ENCODE measurements around the gene CARM1. TPM values are rescaled to one million over a fixed set of nuclear protein-coding genes. Genes with fewer than 3 reads are reported as not detected.
A peak's percentile ranks its signal among the peaks of the same experiment; 100 is the strongest.

The CARM1 gene
- total and polyA plus RNA-seq, 8 donors, result 5.2 to 21.0 (median 16.9) TPM

DNA sequence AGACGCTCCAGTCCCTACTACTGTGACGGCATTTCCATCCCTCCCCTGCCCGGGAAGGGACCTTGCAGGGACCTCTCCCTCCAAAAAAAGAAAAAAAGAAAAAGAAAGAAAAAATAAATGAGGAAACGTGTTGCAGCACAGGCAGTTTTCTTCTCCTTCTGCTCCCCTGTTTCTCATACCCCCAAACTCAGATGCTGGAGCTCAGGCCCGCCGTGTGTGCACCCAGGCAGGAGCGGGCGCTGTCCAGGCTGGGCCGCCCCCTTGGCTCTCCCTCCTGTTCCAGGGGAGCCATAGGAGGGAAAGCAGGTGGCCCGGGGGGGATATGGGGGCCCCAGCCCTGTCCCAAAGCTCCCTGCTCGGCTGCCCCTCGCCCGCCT lies 51.3 kb downstream of the CARM1 start:
- Histone ChIP-seq H3K4me1 (peaks cover 6 to 12% (median 7%) of the 10 kb centered on the region in 4 donors), H3K4me3 (no peak overlapping the region), H3K36me3 (peaks cover 45 to 81% (median 80%) of the 10 kb centered on the region in 4 donors), H3K27ac (no peak overlapping the region), H3K27me3 (no peaks in the 10 kb centered on the region), H3K9me3 (no peaks in the 10 kb centered on the region)
- no peak for TF ChIP-seq POLR2A (IDR thresholded peaks at IDR 0.05)
- TF ChIP-seq, protein P1, sequence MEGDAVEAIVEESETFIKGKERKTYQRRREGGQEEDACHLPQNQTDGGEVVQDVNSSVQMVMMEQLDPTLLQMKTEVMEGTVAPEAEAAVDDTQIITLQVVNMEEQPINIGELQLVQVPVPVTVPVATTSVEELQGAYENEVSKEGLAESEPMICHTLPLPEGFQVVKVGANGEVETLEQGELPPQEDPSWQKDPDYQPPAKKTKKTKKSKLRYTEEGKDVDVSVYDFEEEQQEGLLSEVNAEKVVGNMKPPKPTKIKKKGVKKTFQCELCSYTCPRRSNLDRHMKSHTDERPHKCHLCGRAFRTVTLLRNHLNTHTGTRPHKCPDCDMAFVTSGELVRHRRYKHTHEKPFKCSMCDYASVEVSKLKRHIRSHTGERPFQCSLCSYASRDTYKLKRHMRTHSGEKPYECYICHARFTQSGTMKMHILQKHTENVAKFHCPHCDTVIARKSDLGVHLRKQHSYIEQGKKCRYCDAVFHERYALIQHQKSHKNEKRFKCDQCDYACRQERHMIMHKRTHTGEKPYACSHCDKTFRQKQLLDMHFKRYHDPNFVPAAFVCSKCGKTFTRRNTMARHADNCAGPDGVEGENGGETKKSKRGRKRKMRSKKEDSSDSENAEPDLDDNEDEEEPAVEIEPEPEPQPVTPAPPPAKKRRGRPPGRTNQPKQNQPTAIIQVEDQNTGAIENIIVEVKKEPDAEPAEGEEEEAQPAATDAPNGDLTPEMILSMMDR (IDR thresholded peaks at IDR 0.05), result no peak
- TF ChIP-seq POLR2AphosphoS5 (IDR thresholded peaks at IDR 0.05), result no peak
- TF ChIP-seq EP300 (IDR thresholded peaks at IDR 0.05), result no peak
- intact Hi-C loops (cut with DNase I; ENCODE audit: low total_unique reads), result loop anchor here (10.0 kb wide), 1 partner anchor 48 kb away; the partner anchor contains the start of gene CARM1
- WGBS, 5 donors, result 82 to 92% (median 88%) methylated on average over 13 of the region's 13 CpGs
- no peak for DNase-seq

DNA sequence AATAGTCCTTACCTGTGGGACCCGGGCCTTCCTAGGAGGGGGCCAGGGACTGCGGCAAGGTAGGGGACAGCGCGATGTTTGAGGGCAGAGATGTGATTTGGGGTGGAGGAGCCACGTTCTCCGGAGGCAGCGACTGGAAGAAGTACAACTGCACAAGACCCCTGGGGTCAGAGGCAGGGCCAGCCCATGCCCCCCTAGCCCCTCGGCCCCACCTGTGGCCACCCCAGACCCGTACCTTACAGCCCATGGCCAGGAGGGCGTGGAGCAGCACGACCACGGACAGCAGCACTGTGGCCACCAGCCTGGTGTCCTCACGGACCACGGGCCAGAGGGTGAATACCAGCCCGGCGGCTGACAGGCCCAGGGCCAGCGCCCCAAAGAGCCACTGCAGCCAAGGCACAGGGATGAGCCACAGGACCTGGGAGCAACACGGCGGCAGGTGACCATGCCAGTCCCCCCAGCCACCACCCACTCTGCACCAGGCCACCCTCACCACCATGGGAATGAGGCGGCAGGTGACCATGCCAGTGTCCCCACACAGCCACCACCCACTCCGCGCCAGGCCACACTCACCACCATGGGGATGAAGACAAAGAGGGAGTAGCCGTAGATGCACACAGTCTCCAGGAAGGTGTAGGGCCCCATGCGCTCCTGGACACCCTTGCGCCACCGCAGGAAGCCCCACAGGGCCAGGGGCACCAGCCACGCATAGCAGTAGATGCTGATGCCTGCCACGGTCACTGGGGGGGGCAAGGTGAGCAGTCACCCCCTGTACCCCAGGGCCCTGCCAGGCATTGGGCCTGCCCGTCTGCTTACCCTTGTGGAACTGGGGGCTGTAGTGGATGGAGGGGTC lies 52.1 kb downstream of the CARM1 start:
- WGBS, 5 donors, result 88 to 100% (median 92%) methylated on average over 1 to 29 of the region's 29 CpGs
- H3K27me3 ChIP-seq, result no peaks in the 10 kb centered on the region
- TF ChIP-seq POLR2A (IDR thresholded peaks at IDR 0.05) (no peak), EP300 (IDR thresholded peaks at IDR 0.05) (no peak), POLR2AphosphoS5 (IDR thresholded peaks at IDR 0.05) (no peak)
- TF ChIP-seq, protein P1 (IDR thresholded peaks at IDR 0.05), result no peak
- peaks cover 44 to 72% (median 71%) of the 10 kb centered on the region in 4 donors for H3K36me3 ChIP-seq
- no peaks in the 10 kb centered on the region for H3K9me3 ChIP-seq
- no peak for DNase-seq
- intact Hi-C loops (cut with DNase I; ENCODE audit: low total_unique reads), result loop anchor here (10.0 kb wide), 1 partner anchor 49 kb away; the partner anchor contains the start of gene CARM1
- peaks cover 10 to 17% (median 13%) of the 10 kb centered on the region in 4 donors for H3K4me1 ChIP-seq
- H3K4me3 ChIP-seq, result no peak overlapping the region
- no peak overlapping the region for H3K27ac ChIP-seq

DNA sequence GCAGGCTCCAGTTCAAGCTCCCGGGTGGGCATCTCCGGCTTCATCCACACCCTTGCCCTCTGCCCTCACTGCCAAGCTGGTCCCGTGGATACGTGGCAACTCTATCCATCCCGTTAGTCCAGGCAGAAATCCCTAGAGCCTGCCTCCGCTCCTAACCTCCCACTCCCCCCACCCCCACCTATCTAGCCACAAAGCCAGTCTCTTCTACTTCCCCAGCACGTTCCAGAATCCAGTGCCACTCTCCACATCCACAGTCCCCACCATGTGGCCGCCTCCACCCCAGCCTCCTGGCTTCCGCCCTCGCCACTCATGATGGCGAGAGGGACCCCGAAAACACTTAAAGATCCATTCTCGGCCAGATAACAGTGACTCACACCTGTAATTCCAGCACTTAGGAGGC lies 53.2 kb downstream of the CARM1 start:
- Histone ChIP-seq H3K36me3 (peaks cover 41 to 61% (median 60%) of the 10 kb centered on the region in 4 donors), H3K4me3 (no peak overlapping the region), H3K27ac (no peak overlapping the region), H3K9me3 (no peaks in the 10 kb centered on the region), H3K27me3 (no peaks in the 10 kb centered on the region), H3K4me1 (peaks cover 14 to 24% (median 20%) of the 10 kb centered on the region in 4 donors)
- TF ChIP-seq POLR2A (IDR thresholded peaks at IDR 0.05) (no peak), POLR2AphosphoS5 (IDR thresholded peaks at IDR 0.05) (no peak)
- DNase-seq, result no peak
- intact Hi-C loops (cut with DNase I; ENCODE audit: low total_unique reads), result loop anchor here (10.0 kb wide), 1 partner anchor 50 kb away; the partner anchor contains the start of gene CARM1
- WGBS, 5 donors, result 84 to 89% (median 85%) methylated on average over 13 of the region's 13 CpGs

DNA sequence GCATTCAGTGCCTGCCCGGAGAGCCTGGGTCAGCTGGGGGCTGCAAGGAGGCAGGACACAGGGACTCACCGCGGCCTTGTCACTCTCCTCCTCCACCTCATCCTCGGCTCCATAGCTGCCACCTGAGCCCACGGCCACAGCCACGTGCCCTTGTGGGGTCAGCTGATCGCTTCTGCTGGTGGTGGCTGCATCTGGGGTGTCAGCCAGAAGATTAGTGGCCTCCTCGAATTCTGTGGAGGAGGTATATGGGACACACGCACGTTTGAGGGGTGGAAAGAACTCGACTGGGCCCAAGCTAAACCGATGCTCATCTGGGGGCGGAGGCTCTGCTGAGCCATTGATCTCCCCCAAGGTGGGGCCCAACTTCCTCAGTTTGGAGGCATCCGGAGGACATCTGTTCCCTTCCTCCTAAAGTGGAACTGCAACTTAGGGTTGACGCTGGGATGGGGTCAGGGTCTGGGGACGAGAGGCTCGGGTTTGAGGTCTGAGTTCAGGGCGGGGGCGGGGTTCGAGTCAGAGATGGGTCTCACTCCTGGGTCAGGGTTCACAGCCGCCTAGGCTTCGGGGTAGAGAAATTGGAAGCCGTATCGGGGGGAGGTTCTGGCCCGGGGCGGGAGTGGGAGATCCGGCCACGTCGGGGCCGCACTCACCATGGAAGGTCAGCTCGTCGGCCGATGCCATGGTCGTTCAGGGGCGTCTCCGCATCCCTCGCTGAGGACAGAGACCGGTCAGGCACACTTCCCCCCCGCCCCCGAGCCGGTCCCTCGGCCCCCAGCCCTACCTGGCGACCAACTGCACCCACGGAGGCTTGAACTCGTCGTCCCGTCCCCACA lies 56.6 kb downstream of the CARM1 start:
- no peak for TF ChIP-seq POLR2AphosphoS5 (IDR thresholded peaks at IDR 0.05)
- no peak for TF ChIP-seq POLR2A (IDR thresholded peaks at IDR 0.05)
- TF ChIP-seq, protein P1 (IDR thresholded peaks at IDR 0.05), result no peak
- TF ChIP-seq EP300 (IDR thresholded peaks at IDR 0.05), result no peak
- Histone ChIP-seq H3K4me3 (peak overlapping the region; percentile 69 to 100 (median 98)), H3K27me3 (no peaks in the 10 kb centered on the region), H3K9me3 (no peaks in the 10 kb centered on the region), H3K36me3 (peaks cover 18 to 48% (median 43%) of the 10 kb centered on the region in 4 donors), H3K27ac (peak overlapping the region; percentile 78 to 94 (median 89)), H3K4me1 (peaks cover 19 to 51% (median 44%) of the 10 kb centered on the region in 4 donors)
- peak in 1 of 2 donors; percentile 44 for DNase-seq
- intact Hi-C loops (cut with DNase I; ENCODE audit: low total_unique reads), result loop anchor here (10.0 kb wide), 1 partner anchor 53 kb away; the partner anchor contains the start of gene CARM1
- WGBS, 5 donors, result 3 to 8% (median 4%) methylated on average over 26 to 47 of the region's 47 CpGs

Data from stomach (tissue), 9 donors.